HG03103 (cell line): ENCODE results near the gene TRAF3IP3.

Experiments
- ATAC-seq: cut with Tn5 transposase; IDR thresholded peaks from one replicate; pipeline ENCODE4 v1.9.1; 2021; ENCODE audit warnings: low read depth; ENCODE audit not compliant: unreplicated experiment

TRAF3IP3 gene

DNA sequence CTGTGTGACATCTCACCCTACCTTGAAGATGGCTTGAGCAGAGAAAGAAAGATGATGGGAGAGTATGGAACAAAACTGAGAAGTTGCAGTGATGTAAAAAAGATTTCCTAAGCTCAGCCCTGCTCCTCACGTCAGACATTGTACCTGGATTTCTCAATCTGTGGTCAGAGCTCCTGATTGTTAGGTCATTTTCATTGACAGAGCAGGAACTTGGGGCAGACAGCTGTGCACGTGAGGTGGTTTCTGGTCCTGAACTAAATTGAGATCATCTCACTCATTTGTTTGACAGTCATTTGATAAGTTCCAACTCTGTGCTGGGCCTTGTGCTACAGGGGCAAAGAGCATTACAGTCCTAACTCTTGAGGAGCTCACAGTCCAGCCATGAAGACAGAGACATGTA, 10.2 kb downstream of the TRAF3IP3 start:
- no peak for ATAC-seq

DNA sequence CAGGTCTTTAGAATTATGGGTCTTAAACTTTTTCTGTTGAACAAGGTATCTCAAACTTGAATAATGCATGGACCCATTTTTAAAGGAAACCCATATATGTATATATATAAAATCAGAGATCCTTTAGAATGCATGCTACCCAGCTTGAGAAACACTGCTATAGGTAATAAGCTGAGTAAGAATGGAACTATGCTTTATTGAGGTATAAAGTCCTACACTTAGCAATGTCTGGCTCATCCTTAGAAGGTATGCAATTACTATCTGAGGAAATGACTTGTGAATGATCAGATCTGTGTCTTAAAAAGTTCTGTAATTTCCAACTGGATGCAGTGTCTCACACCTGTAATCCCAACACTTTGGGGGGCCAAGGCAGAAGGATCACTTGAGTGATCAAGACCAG, 11.2 kb downstream of the TRAF3IP3 start:
- ATAC-seq: no peak

DNA sequence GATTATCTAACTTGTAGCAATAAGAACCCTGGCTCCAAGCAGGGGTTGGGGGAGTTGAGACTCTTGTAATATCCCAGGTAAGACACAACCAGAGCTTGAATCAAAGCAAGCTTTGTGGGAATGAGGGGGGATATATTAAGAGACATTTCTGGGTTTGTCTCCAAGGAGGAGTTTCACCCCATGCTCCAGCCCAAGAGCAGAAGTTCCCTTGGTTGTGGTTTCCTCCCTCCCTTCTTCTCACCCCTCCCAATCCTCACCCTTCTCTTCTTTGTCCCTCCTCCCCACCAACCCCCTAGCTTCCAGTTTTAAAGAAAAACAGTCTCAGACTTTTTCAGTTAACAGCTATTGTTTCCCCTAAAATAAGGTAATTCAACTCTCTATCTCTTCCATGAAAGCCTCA, 11.9 kb downstream of the TRAF3IP3 start:
- ATAC-seq: no peak

DNA sequence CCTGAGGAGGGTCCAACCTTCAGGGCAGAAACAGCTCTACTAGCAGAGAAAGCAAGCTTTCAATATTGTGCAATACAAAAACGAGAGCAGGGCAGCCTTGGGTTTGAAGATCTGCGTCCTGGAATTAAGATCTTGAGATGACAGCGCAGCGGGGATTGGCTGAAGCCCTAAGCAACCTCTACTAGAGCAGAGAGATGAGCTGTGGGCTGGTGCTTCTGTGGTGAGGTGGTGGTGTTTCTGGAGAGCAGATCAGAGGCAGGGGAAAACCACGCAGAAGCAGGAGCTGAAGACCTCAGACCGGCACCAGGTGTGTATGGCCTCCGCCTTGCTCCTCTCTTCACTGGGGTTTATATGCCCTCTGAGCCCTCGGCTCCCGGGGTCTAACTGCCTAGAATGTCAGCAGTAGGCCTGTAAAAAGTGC, 12.5 kb downstream of the TRAF3IP3 start:
- ATAC-seq: peak; percentile 81

DNA sequence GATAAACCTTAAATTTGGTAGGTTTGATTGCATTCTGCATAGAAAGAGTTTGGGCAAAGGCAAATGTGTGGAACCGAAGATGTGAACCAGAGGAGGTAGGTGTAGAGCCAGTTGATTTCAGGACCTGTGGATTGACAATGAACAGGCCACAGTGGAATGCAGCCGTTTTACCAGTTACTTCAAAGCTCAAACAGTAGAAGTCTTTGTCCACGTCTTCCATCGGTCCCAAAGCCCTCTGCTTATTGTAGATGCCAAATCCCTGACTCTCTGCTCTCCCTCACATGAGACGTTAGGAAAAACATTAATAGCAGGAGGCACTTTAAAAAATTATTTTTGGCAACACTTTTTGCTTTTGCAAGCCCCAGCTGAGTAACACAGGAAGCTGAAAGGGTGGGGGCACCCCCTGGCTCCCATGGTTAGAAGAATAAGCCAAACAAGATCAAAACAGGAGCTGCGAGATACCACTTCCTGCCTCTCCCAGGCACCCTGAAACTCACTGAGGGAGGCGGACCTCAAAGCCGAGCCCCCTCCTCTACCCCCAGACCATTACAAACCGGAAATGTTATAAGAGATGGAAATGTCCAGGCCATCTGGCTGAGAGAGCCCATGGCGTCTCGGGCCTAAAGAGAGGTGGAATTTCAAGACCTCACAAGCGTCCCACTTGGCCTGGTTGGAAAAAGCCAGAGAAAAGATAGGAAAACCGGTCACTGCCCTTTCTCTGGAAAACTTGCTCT, 13.5 kb downstream of the TRAF3IP3 start:
- ATAC-seq: peak; percentile 68

DNA sequence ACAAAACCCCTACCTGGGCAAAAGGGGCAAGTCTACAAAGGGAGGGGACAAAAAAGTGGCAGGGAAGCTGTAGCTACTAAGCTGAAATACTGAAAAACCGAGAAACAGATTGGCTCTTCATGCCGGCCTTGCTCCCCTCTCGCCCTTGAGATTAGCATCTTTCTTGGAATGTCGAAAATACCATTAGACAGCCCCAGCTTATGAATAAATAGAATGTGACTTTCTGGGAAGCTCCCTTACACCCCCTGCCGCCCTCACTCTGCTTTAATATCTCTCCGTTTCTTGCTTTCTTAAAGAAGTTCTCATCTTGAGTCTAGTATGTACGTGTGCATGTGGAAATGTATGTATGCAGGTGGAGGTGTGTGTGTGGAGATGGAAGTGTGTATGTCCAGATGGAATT, 14.1 kb downstream of the TRAF3IP3 start:
- ATAC-seq: no peak

DNA sequence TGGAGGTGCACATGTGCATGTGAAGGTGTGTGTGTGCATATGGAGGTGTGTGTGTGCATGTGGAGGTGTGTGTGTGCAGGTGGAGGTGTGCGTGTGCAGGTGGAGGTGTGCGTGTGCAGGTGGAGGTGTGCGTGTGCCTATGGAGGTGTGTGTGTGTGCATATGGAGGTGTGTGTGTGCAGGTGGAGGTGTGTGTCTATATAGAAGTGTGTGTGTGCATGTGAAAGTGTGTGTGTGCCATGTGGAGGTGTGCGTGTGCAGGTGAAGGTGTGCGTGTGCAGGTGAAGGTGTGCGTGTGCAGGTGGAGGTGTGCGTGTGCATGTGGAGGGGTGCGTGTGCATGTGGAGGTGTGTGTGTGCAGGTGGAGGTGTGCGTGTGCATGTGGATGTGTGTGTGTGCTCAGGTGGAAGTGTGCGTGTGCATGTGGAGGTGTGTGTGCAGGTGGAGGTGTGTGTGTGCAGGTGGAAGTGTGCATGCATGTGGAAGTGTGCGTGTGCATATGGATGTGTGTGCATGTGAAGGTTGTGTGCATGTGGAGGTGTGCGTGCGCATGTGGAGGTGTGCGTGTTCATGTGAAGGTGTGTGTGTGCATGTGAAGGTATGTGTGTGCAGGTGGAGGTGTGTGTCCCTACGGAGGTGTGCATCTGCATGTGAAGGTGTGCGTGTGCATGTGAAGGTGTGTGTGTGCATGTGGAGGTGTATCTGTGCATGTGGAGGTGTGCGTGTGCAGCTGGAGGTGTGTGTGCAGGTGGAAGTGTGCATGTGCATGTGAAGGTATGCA, 15.0 kb downstream of the TRAF3IP3 start:
- ATAC-seq: no peak

DNA sequence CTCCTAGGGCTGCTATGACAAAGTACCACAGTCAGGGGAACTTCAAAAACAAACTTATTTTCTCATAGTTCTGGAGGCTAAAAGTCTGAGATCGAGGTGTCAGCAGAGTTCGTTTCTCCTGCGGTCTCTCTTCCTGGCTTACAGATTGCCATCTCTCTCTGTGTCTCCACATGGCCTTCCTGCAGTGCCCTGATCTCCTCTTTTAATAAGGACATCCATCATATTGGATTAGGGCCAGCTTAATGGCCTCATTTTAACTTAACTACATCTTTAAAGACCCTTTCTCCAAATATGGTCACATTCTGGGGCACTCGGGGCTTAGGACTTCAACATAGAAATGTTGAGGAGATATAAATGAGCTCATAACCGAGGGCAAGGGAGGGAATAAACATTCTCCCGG, 16.3 kb downstream of the TRAF3IP3 start:
- no peak for ATAC-seq

DNA sequence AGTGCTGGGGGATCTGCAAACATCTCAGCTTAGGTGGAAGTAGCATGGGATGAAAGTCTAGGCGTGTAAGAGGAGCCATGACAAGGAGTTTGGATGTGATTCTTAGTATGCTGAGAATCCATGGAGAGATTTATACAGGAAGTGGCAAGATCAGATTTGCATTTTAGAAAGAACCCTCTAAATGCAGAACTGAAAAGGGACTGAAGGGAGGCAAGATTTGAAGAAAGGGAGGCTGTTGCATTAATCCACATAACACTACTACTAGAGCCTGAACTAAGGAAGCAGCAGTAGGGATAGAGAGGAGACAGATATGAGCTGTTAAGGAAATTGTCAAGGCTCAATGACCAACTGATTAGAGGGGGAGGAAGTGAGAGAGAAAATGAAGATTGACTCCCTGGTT, 18.7 kb downstream of the TRAF3IP3 start:
- peak; percentile 47 for ATAC-seq

DNA sequence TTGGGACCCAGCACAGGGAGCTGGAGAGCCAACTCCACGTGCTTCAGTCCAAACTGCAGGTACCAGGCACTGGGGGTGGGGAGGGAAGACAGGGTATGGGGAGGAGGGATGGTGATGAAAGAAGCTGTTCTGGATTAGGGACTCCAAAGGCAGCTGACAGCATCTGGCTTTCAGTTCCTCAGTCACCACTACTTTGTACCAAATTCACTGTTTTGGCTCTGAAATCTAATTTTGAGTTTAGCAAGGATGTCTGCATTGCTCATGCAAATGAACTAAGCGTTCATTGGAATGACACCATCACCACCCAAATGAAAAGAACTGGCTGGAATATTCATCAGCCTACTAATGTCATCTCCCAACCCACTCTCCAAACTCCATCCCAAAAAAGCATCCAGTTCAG, 19.8 kb downstream of the TRAF3IP3 start:
- ATAC-seq: no peak

DNA sequence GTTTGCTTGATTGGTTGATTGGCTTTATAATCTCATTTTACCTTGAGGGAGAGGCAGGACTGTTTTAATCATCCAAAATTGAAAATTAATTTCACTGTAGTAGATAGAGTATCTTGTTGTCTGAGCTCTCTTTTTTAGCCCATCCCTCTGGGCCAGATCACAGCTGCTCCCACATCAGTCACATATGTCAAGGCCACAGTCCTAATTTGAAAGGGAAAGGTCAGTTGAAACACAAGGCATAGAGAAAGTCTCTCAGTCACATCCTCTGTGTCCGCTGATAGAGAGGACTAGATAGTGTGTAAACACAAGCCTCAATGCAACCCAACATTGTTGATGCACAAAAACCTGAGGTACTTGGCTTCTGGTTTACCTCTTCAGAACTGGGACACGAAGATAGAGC, 21.7 kb downstream of the TRAF3IP3 start:
- no peak for ATAC-seq

DNA sequence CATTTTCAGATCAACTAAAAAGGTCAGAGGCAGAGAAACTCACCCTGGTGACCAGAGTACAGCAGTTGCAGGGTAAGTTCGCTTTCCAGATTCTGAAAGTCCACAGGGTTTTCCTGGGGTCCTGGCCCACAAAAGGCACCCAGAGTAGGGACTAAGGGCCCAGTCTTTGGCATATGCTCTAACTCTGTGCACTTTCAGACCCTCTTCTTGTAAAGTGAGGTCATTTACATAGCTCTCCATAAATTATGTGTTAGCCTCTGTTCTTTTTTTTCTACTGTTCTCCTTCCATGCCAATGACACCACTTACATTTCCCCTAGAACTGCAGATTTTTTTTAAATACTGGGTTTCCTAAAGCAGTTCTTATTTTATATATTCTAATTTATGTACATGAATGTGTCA, 22.2 kb downstream of the TRAF3IP3 start:
- ATAC-seq: no peak

DNA sequence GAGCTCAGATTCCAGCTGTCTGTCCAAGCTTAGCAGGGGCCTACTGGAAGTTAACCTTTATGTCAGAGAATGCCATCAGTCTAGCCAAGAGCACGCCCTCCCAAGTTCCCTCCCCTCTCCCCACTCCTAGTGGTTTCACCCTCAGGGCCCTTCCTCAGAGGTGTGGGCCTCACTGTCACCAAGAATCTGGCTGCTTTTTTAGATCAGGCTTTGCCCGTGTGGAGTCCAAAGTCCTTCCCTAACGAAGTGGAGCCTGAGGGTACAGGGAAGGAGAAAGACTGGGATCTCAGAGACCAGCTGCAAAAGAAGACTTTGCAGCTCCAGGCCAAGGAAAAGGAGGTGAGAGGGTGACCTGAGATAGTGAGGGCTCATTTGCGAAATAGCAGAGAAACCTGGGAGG, 24.4 kb downstream of the TRAF3IP3 start:
- no peak for ATAC-seq

DNA sequence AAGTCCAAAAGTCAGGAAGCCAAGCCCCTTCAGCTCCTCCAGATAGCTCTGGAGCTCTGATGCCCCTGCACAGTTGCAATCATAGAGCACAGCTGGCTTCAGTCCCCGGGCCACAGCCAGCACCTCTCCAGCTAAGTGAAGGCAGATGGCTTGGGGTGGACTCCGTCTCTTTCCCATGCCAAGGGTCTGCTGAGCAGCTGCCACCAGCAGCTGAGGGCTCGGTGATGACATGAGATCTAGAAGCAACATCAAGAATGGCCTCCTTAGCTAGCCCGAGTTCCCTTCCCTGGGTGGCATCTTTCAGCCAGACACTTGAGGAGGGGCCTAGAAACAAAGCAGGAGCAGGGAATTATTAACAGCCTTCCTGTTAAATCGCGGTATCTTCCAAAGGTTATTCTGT, 27.5 kb downstream of the TRAF3IP3 start:
- no peak for ATAC-seq

DNA sequence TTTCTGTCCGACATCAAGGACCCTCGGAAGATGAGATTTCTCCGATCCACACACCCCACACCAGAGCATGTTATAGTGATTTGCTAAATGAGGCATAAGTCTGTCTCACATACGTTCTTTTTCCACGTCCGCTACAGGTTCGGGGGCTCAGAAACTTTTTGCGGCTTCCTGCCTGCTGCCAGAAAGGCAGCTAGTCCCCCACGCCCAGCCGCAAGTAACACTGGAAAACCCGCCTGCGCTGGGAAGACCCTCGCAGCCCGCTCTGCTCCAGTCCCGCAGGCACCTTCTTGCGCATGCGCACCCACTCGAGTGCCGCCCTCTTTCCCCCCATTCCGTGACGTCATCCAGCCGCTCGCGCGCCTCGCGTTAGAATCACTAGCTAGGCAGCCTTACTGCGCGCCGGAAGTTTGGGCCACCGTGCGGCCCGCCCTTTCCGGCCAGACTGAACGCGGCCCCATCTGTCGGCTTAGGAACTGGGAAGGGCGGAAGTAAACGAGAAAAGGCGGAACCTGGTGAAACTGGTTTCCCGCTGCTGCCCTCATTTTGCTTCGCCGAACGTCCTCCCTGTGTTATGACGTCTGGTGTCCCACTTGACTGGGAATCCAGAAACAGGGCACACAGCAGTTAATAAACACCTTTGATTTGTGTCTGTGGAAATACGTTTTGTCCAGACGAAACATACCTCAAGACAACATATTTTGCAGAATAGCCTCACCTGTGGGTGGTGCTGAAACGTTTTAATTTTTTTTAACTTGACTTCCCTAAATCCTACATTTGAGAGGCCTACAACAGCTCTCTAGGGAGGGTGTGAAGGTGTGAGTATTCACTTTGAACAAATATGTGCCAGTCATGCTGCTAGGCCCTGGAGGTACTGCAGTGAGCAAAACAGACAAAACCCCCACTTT, 28.7 kb downstream of the TRAF3IP3 start, which contains the start of gene C1orf74:
C1orf74 (minus strand) TSS at position 295 of the 905 bp plus-strand sequence. CDS start 925 bp downstream, outside the sequence.
- peak; percentile 99 for ATAC-seq

DNA sequence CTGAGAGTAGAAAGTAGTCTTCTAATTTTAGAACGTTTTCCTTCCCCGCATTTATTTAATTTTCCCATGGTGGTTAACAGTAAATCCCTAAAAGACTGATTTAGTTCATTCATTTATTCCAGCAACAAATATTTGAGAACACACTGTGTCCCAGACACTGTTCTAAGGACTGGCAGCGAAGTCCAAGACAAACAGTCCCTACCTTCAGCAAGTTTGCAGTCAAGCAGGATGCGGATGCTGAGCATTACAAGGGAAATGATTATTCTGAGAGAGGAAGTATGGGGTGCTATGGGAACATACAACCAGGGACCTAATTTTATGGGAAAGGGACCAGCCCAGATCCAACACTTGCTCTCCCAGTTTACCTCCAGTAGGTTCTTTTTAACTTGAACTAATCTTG, 29.7 kb downstream of the TRAF3IP3 start:
- no peak for ATAC-seq

DNA sequence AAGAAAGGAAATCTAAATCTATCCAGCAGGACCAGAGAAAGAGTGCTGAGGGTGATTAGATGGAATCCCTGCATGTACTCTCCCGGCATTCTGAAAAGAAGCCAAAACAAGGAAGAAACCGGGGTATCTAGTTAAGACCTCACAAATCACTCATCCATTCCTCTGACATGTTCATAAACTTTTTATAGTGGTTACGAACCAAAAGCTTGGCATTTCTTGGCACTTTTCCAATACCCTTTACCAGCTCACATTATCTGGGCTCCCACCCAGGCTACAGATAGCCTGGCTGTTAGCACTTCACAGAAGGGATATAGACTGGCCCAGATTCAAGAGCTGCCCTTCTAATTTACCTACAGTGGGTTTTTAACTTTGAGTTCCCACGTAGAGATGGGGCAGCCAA, 30.3 kb downstream of the TRAF3IP3 start:
- ATAC-seq: no peak

DNA sequence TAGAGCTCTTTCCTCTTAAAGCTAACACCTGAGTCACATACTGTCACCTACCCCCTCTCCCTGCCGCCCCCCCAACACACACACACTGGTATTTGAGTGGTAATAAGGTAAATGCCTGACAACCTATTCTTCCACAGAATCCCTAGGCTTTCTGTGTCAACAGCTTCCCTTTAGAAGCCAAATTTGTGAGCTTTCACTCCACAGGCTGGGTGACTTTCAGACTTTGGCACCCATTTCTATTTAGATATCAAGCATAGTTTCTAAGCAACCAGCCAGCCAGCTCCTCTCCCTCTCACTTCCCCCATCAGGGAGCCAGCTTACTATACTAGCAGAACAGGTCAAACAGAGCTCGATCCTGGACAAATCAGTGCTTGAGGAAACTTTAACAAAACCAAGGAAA, 31.7 kb downstream of the TRAF3IP3 start:
- no peak for ATAC-seq

DNA sequence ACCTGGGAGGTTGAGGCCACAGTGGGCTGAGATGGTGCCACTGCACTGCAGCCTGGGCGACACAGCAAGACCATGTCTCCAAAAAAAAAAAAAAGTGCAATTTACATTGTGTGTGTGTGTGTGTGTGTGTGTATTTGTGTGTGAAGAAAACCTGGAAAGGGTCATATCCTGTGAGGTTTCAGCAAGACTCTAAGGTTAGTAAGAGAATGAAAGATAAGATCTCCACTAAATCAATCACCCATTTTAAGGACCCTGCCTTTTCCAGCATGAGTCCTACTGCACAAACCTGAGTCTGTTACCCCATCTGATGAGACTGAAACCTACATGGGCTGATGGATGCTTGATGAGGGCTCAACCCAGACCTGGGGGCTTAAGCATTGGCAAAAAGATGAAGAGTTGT, 33.4 kb downstream of the TRAF3IP3 start:
- no peak for ATAC-seq

DNA sequence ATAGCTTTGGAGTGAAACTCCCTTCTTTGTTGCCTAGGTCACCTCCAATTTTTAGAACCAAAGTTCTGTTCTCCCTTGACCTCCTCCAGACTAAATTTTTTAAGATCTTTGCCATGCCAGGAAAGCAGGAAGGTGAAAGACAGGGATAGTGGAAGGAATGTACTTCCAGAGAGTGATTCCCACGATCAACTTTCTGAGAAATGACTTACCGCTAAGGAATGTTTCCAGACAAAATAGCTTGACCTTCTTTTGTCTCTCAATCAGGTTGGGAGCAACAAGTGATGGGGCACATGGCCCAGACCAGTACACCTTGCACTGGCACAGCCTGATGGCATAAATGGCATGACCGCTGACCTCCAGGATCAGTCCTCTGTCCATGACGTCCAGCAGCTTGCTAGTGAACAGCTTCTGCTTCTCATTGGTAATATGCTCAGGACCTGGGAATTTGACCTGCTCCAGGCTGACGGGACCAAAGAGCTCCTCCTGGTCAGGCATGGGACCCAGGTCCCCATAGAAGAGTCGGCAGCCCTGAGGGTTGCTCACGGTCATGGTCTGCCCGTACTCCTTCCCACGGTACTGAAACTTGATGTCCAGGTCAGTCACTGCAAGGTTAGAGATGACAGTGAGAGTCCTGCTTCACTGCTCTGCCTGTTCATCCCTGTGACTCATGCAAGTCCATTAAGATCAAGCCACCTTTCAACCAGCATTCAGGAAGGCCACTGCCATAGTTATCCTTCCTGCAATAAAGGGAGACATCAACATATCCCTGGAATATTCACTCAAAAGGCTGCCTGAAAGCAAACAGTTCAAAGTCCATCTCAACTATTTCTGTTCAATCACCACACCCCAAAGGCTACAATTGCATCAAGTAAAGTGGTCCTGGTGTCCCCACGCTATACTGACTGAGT, 34.7 kb downstream of the TRAF3IP3 start:
- no peak for ATAC-seq
